GM10266 (cell line): ENCODE results near the gene LINC00237.

Experiments used
- DNase-seq: peaks from one replicate; pipeline ENCODE4 v3.0.0; 2012; ENCODE audit errors: extremely low spot score
- TF ChIP-seq, protein P1 (sequence below): IDR thresholded peaks from 2 replicates; pipeline ENCODE4 v1.5.1; 2012; ENCODE audit warnings: mild to moderate bottlenecking, low read depth; ENCODE audit not compliant: control insufficient read depth, insufficient read depth; ENCODE audit errors: missing control alignments

LINC00237 gene

DNA sequence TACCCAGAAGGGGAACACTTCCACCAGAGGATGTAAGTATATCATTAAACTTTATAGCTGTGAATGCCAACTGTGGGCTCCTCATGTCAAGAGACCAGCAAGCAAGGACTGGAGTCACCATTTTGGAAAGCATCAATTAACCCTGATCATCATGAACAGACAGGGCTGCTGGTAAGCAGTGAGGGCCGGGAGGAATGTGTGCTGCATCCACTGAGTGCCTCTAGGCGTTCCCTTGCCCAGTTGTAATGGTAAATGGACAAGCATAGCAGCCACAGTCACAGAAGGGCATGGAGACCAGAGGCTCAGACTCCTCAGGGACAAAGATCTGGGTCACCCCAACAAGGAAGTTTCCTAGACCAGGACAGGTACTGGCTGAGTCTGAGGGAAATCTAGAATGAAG, 23.6 kb downstream of the LINC00237 start:
- DNase-seq, result no peak
- TF ChIP-seq, protein P1, sequence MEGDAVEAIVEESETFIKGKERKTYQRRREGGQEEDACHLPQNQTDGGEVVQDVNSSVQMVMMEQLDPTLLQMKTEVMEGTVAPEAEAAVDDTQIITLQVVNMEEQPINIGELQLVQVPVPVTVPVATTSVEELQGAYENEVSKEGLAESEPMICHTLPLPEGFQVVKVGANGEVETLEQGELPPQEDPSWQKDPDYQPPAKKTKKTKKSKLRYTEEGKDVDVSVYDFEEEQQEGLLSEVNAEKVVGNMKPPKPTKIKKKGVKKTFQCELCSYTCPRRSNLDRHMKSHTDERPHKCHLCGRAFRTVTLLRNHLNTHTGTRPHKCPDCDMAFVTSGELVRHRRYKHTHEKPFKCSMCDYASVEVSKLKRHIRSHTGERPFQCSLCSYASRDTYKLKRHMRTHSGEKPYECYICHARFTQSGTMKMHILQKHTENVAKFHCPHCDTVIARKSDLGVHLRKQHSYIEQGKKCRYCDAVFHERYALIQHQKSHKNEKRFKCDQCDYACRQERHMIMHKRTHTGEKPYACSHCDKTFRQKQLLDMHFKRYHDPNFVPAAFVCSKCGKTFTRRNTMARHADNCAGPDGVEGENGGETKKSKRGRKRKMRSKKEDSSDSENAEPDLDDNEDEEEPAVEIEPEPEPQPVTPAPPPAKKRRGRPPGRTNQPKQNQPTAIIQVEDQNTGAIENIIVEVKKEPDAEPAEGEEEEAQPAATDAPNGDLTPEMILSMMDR, result no peak

DNA sequence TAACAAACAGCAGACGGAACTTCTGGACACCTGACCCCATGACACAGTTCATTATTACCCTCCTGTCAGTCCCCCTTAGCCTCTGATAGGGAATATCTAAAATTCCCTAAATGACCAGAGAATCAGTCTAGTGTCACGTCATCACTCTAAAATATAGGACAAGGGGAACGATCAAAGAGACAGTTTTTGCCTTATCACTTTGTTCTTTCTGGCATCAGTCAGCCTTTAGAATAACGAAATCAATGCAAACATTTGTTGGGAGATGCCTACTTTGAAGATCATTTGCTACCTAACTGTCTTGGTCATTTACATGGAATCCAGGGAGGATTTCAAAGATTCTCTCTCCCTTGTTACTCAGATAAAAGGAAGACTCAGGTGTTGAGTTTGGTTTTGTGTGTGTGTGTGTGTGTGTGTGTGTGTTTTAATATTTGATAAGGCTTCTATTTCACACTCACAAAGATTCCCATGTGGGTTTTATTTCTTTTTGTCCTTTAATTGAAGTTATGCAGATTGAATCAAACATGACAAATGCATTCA, 28.3 kb downstream of the LINC00237 start:
- TF ChIP-seq, protein P1, result no peak
- no peak for DNase-seq

DNA sequence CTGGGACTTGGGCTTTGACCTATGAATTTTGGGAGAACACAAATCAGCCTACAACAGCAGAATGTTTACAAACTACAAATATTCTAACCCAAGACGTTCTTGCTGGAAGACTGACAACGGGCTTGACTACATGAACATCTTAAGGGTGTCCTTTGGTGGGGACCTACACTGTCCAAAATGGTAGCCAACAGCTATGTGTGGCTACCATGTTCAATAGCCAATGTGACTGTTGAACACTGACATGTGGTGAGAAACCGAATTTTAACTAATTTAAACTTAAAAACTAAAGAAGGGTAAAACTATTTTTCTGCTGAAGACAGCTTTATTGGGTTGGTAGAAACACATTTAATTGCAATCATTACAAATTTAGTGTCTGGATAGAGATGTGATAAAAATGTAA, 30.1 kb downstream of the LINC00237 start:
- no peak for DNase-seq
- TF ChIP-seq, protein P1, result no peak

DNA sequence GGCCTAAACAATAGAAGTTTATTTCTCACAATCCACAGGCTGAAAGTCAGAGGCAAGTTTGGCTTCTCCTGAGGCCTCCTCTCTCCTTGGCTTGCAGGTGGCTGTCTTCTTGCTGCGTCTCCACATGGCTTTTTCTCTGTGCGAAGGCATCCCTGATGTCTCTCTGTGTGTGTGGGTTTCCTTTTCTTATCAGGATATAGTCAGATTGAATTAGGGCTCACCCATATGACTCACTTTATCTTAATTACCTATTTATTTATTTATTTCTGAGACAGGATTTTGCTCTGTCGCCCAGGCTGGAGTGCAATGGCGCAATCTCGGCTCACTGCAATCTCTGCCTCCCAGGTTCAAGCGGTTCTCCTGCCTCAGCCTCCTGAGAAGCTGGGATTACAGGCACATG, 30.7 kb downstream of the LINC00237 start:
- TF ChIP-seq, protein P1, result no peak
- DNase-seq, result no peak

DNA sequence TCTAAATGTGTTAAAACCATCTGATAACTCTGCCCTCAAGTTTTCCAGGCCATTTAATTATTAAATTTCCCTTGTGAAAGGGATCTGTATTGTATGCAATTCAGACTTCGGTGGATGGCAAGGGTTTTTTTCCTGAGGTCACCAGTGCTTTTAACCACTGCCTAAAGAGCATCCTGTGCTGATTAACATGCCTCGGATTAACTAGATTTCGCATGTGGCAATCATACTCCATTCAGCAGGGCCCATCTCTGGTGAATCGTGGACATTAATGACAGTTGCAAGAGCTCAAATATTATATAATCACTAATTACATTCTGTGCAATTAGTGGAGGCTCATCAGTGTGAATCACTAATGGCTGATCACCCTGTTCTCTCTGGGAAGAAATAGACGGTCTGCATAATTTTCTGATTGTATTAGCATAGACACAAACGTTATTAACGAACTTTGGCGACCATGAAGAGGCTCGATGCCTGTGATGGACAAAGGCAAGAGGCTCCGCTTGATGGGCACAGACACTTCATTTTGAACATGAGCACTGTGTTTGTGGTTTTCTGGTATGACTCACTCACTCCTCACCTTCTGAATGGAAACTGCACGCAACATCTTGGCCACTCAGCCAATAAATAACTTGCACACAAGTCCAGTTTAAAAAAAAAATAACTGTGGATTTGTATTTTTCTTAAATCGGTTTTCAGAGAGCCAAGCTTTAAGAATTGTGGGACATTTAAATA, 31.4 kb downstream of the LINC00237 start:
- TF ChIP-seq, protein P1, result no peak
- DNase-seq, result no peak

DNA sequence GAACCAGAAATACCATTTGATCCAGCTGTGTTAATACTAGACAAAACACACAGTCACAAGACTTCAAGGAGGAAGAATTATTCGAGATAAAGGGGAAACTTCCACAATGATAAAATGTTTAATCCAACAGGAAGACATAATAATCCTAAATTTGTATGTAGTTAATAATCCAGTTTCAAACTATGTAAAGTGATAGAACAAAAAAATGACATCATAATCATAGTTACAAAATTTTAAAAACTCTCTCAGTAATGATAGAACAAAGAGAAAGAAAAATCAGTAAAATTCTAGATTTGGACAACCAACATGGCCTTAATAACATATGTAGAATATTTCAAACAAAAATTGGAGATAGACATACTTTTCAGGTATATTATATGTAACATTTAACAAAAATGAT, 38.9 kb downstream of the LINC00237 start:
- no peak for DNase-seq
- TF ChIP-seq, protein P1, result no peak

DNA sequence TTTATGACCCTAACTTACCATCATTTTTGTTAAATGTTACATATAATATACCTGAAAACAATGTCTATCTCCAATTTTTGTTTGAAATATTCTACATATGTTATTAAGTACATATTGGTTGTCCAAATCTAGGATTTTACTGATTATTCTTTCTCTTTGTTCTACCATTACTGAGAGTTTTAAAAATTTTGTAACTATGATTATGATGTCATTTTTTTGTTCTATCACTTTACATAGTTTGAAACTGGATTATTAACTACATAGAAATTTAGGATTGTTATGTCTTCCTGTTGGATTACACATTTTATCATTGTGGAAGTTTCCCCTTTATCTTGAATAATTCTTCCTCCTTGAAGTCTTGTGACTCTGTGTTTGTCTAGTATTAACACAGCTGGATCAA, 41.2 kb downstream of the LINC00237 start:
- TF ChIP-seq, protein P1, result no peak
- no peak for DNase-seq
